ENCODE measurements around the gene PIP4K2B.

GRCh38 chr17:38766341-38766740 lies 33.0 kb downstream of the PIP4K2B start:
- TF ChIP-seq CTCF (IDR thresholded peaks at IDR 0.05): no peak
- no peak for TF ChIP-seq POLR2A (IDR thresholded peaks at IDR 0.05)
